ENCODE results near the gene SAPCD2.

Gene SAPCD2

GRCh38 chr9:137114220-137114612, 43.9 kb upstream of the SAPCD2 start:
- Histone ChIP-seq H3K4me2 (ENCODE audit: low read length) (peak overlapping the region; percentile 99), H3K27ac (ENCODE audit: low read depth, low read length) (peak overlapping the region; percentile 42)

GRCh38 chr9:137113385-137114159, 43.2 kb upstream of the SAPCD2 start:
- TF ChIP-seq EZH2phosphoT487 (IDR thresholded peaks at IDR 0.05; ENCODE audit: borderline replicate concordance, low read length), result no peak
- no peak for TF ChIP-seq CTCF (IDR thresholded peaks at IDR 0.05; ENCODE audit: low read depth, low read length, poor library complexity, severe bottlenecking)
- Histone ChIP-seq H3K4me2 (ENCODE audit: low read length) (peak overlapping the region; percentile 65), H3K4me3 (ENCODE audit: low read length) (peak overlapping the region; percentile 64), H3K36me3 (ENCODE audit: control insufficient read depth, low read length) (peaks cover 47% of the 10 kb centered on the region), H3K4me1 (ENCODE audit: control insufficient read depth, low read length) (peaks cover 29% of the 10 kb centered on the region), H3F3A (ENCODE audit: control insufficient read depth, insufficient read depth) (no peaks in the 10 kb centered on the region; the same call in 1 of the 2 replicates), H3K27me3 (ENCODE audit: control insufficient read depth, low read length) (no peaks in the 10 kb centered on the region), H3K9me3 (ENCODE audit: control insufficient read depth, insufficient read depth, low read length) (no peaks in the 10 kb centered on the region), H3K9me2 (replicated peaks; ENCODE audit: control insufficient read depth, low read length) (no peaks in the 10 kb centered on the region), H3K27ac (ENCODE audit: low read depth, low read length) (no peak overlapping the region), H3K79me2 (ENCODE audit: control insufficient read depth, low read length) (peaks cover 26% of the 10 kb centered on the region), H4K20me1 (ENCODE audit: control insufficient read depth, insufficient read depth, low read depth, low read length) (no peaks in the 10 kb centered on the region)

More at GRCh38 chr9:137114220-137114612, 43.9 kb upstream of the SAPCD2 start:
- TF ChIP-seq EZH2phosphoT487 (IDR thresholded peaks at IDR 0.05; ENCODE audit: borderline replicate concordance, low read length) (no peak), CTCF (IDR thresholded peaks at IDR 0.05; ENCODE audit: low read depth, low read length, poor library complexity, severe bottlenecking) (no peak)
- Histone ChIP-seq H3F3A (ENCODE audit: control insufficient read depth, insufficient read depth) (peaks cover under 1% of the 10 kb centered on the region; the same call in 1 of the 2 replicates), H3K27me3 (ENCODE audit: control insufficient read depth, low read length) (no peaks in the 10 kb centered on the region), H3K4me3 (ENCODE audit: low read length) (peak overlapping the region; percentile 83), H3K79me2 (ENCODE audit: control insufficient read depth, low read length) (peaks cover 26% of the 10 kb centered on the region), H4K20me1 (ENCODE audit: control insufficient read depth, insufficient read depth, low read depth, low read length) (no peaks in the 10 kb centered on the region), H3K9me3 (ENCODE audit: control insufficient read depth, insufficient read depth, low read length) (no peaks in the 10 kb centered on the region), H3K4me1 (ENCODE audit: control insufficient read depth, low read length) (peaks cover 35% of the 10 kb centered on the region), H3K9me2 (replicated peaks; ENCODE audit: control insufficient read depth, low read length) (no peaks in the 10 kb centered on the region), H3K36me3 (ENCODE audit: control insufficient read depth, low read length) (peaks cover 41% of the 10 kb centered on the region)

- no peak overlapping the region for H3K27ac ChIP-seq (ENCODE audit: low read depth, low read length)
- peak overlapping the region; percentile 64 for H3K4me3 ChIP-seq (ENCODE audit: low read length)
Measured at GRCh38 chr9:137112564-137113384, 42.4 kb upstream of the SAPCD2 start.

More at GRCh38 chr9:137112564-137113384, 42.4 kb upstream of the SAPCD2 start:
- H3K36me3 ChIP-seq (ENCODE audit: control insufficient read depth, low read length), result peaks cover 54% of the 10 kb centered on the region
- peaks cover 23% of the 10 kb centered on the region for H3K4me1 ChIP-seq (ENCODE audit: control insufficient read depth, low read length)
- H3K27me3 ChIP-seq (ENCODE audit: control insufficient read depth, low read length), result no peaks in the 10 kb centered on the region
- TF ChIP-seq CTCF (IDR thresholded peaks at IDR 0.05; ENCODE audit: low read depth, low read length, poor library complexity, severe bottlenecking), result no peak
- no peak for TF ChIP-seq EZH2phosphoT487 (IDR thresholded peaks at IDR 0.05; ENCODE audit: borderline replicate concordance, low read length)
- no peaks in the 10 kb centered on the region for H3K9me3 ChIP-seq (ENCODE audit: control insufficient read depth, insufficient read depth, low read length)
- no peaks in the 10 kb centered on the region for H4K20me1 ChIP-seq (ENCODE audit: control insufficient read depth, insufficient read depth, low read depth, low read length)
- no peaks in the 10 kb centered on the region; the same call in 1 of the 2 replicates for H3F3A ChIP-seq (ENCODE audit: control insufficient read depth, insufficient read depth)
- H3K79me2 ChIP-seq (ENCODE audit: control insufficient read depth, low read length), result peaks cover 26% of the 10 kb centered on the region
- H3K4me2 ChIP-seq (ENCODE audit: low read length), result peak overlapping the region; percentile 65
- no peaks in the 10 kb centered on the region for H3K9me2 ChIP-seq (replicated peaks; ENCODE audit: control insufficient read depth, low read length)
